KMS-11 (cell line): ENCODE data around the gene CD247.

ENCODE experiments used
- H2AFZ ChIP-seq: fragments of 200-600 bp; sonication (generic); 2 replicates; pipeline ENCODE4 v1.6.1; 2016; ENCODE audit warnings: antibody characterized with exemption, mixed run types, low read depth
- H3K27ac ChIP-seq: fragments of 200-600 bp; sonication (generic); 2 replicates; pipeline ENCODE4 v1.6.1; 2016; ENCODE audit warnings: mild to moderate bottlenecking, mixed run types
- H3K27me3 ChIP-seq: fragments of 200-600 bp; sonication (generic); 2 replicates; pipeline ENCODE4 v1.6.1; 2017; ENCODE audit warnings: mild to moderate bottlenecking, low read depth, mixed run types, moderate library complexity; ENCODE audit not compliant: insufficient read depth
- H3K36me3 ChIP-seq: fragments of 200-600 bp; sonication (generic); 2 replicates; pipeline ENCODE4 v1.6.1; 2017; ENCODE audit warnings: mild to moderate bottlenecking, mixed run types; ENCODE audit not compliant: insufficient read depth
- H3K4me1 ChIP-seq: fragments of 200-600 bp; sonication (generic); 2 replicates; pipeline ENCODE4 v1.6.1; 2016; ENCODE audit warnings: mild to moderate bottlenecking, low read depth, mixed run types; ENCODE audit not compliant: poor library complexity, severe bottlenecking
- H3K4me2 ChIP-seq: fragments of 200-600 bp; sonication (generic); 2 replicates; pipeline ENCODE4 v1.7.0; 2016; ENCODE audit warnings: mild to moderate bottlenecking, mixed run types
- H3K4me3 ChIP-seq: fragments of 200-600 bp; sonication (generic); IDR thresholded peaks from 2 replicates; pipeline ENCODE4 v1.6.1; 2017; ENCODE audit warnings: low read depth, low read length, mixed read lengths; ENCODE audit not compliant: insufficient read depth
- H3K79me2 ChIP-seq: fragments of 200-600 bp; sonication (generic); 2 replicates; pipeline ENCODE4 v1.6.1; 2016; ENCODE audit warnings: low read depth, mixed run types; ENCODE audit not compliant: insufficient read depth
- H3K9ac ChIP-seq: fragments of 200-600 bp; sonication (generic); 2 replicates; pipeline ENCODE4 v1.6.1; 2016; ENCODE audit warnings: mild to moderate bottlenecking, mixed run types
- H4K20me1 ChIP-seq: fragments of 200-600 bp; sonication (generic); 2 replicates; pipeline ENCODE4 v1.6.1; 2016; ENCODE audit warnings: mild to moderate bottlenecking, mixed run types; ENCODE audit not compliant: insufficient read depth
- CTCF ChIP-seq: fragments of 200-600 bp; sonication (generic); conservative IDR thresholded peaks from 2 replicates; pipeline ENCODE4 v1.6.1; 2017; ENCODE audit warnings: low read depth, mild to moderate bottlenecking, antibody characterized with exemption, low read length, moderate library complexity, mixed read lengths

CD247 gene

DNA sequence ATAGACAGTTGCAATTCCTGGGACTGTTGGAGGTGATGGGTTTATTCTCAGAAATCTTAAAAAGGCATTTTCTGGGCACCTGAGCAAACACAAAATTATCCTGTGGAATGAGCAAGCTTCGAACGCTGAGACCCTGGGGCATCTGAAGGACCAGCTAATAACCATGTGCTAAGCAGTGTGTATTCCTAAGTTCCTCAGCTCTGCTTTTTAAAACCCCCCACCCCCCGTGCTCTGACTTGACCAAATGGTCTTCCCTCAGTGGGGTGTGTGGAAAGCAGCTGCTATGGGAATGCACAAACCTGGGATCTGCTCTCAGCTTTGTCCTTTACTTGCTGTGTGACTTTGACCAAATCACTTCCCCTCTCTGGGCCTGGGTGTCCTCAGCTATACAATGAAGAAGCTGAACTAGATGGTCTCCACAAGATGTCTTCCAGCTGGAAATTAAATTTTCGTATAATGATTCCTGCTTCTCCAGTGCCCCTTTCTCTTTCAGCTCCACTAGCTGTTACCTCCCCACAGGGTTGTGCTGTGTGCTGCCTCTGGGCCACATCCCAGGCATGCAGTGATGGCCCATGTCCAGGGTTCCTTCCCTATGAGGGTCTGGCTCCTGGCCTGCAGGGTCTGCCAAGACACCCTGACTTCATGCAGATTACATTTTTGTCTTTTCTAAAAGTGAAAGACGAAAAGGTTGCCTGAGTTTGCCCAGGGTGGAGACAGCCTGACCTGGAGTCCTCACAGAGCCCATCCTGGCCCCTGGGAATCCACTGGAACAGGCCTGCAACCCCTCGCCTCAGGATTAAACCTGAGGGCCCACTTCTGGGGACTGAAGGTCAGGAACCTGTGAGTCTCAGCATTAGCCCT, 14.9 kb upstream of the CD247 start:
- no peak overlapping the region for H3K27ac ChIP-seq
- no peaks in the 10 kb centered on the region for H4K20me1 ChIP-seq
- no peak overlapping the region for H3K9ac ChIP-seq
- H2AFZ ChIP-seq, result peak overlapping the region; percentile 32; the same call in 1 of the 2 replicates
- H3K4me3 ChIP-seq, result no peak overlapping the region
- no peaks in the 10 kb centered on the region for H3K36me3 ChIP-seq
- 0 out of 2 replicates have a peak overlapping the region, but pooled peaks have one; percentile 7 for H3K4me2 ChIP-seq
- H3K79me2 ChIP-seq, result no peaks in the 10 kb centered on the region
- H3K27me3 ChIP-seq, result no peaks in the 10 kb centered on the region
- peaks cover 25% of the 10 kb centered on the region for H3K4me1 ChIP-seq
- no peak for TF ChIP-seq CTCF

- no peak for TF ChIP-seq CTCF
- H3K4me1 ChIP-seq, result peaks cover 17% of the 10 kb centered on the region
- H3K9ac ChIP-seq, result no peak overlapping the region
- no peak overlapping the region for H2AFZ ChIP-seq
- no peak overlapping the region for H3K4me2 ChIP-seq
- H3K79me2 ChIP-seq, result no peaks in the 10 kb centered on the region
- H3K4me3 ChIP-seq, result no peak overlapping the region
- H3K36me3 ChIP-seq, result no peaks in the 10 kb centered on the region
- H3K27me3 ChIP-seq, result no peaks in the 10 kb centered on the region
- no peaks in the 10 kb centered on the region for H4K20me1 ChIP-seq
- no peak overlapping the region for H3K27ac ChIP-seq
Measured at GRCh38 chr1:167532375-167532774, 14.0 kb upstream of the CD247 start.

- Histone ChIP-seq H3K4me2 (no peak overlapping the region), H3K9ac (no peak overlapping the region), H3K4me3 (no peak overlapping the region), H3K4me1 (peaks cover 10% of the 10 kb centered on the region), H3K36me3 (no peaks in the 10 kb centered on the region), H4K20me1 (no peaks in the 10 kb centered on the region), H3K27me3 (no peaks in the 10 kb centered on the region), H3K27ac (no peak overlapping the region), H2AFZ (no peak overlapping the region), H3K79me2 (no peaks in the 10 kb centered on the region)
- TF ChIP-seq CTCF, result no peak
Measured at GRCh38 chr1:167529829-167530474, 11.6 kb upstream of the CD247 start.

GRCh38 chr1:167528057-167528728, 9.9 kb upstream of the CD247 start:
- no peak overlapping the region for H3K4me2 ChIP-seq
- no peaks in the 10 kb centered on the region for H3K27me3 ChIP-seq
- H3K4me1 ChIP-seq, result no peaks in the 10 kb centered on the region
- no peaks in the 10 kb centered on the region for H3K36me3 ChIP-seq
- no peaks in the 10 kb centered on the region for H4K20me1 ChIP-seq
- no peak overlapping the region for H3K27ac ChIP-seq
- H2AFZ ChIP-seq, result no peak overlapping the region
- no peaks in the 10 kb centered on the region for H3K79me2 ChIP-seq
- H3K4me3 ChIP-seq, result no peak overlapping the region
- no peak for TF ChIP-seq CTCF
- no peak overlapping the region for H3K9ac ChIP-seq
